ENCODE measurements around the gene TLE3.

The TLE3 gene

DNA sequence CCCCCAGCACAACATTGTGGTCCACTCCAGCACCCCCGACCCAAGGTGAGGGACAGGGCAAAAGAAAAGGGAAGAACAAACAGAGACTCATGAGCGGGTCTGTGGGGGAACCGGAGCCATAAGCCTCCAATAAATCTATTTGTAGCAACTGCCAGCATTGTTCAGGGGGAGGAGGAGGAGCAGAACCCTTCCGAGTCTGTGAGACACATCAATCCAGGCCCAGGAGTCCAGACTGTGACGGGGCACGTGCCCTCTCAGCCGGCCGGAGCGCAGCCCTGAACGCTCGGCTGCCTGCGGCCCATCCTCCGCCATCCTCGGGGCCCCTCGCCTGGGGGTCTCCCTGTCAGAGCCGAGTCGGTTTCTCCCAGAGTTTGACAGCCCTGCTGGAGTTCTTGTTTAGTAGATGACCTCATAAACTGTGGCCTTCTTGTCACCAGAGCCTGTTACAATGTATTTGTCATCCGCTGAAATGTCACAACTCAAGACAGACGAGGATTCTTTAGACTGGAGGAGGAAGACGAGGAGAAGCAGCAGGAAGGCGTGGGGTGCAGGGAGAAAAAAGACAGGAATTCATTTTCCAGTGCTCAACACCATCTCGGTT, 47.9 kb downstream of the TLE3 start:
- no peak for DNase-seq (ENCODE audit: low read depth in 1 of 2, low spot score in 1 of 2)

DNA sequence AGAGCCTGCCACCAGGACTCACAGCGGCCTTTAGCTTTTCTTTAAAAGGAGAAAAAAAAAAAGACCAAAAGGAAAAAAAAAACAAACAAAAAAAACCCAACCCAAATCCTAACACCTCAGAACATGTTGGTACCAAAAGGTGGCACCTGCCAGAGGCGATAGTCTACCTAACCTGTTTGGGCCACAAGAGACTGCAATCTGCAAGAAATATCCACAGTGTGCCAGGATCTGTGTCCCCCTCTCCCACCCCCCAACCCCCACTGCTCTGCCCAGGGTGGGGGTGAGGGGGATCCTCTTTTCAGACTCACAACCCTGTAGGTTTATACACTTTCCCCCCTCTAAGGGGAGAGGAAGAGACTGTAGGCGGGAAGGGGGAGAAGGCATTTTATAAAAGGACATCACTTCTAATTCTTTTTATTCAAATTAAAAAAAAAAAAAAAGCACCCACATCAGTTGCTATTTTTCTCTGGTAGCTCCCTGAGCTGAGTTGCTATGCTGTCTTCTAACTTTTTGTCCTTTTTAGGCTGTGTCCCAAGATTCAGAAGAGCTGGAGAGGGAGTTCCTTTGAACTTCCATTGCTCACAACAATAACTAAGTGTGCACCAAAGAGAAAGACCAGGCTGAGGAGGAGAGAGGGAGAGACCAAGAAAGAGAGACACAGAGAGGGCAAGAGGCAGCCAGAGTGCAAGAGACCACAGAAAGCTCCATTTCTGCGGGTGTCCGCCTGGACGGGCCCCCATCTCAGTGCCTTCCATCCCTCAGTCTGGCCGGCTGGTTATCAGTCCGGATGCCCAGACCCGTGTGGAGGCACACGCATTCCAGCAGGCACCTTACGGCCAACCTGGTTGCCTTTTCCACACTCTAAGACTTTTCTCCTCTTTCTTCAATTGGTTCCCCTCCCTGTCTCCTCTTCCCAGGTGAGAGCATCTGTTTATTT, 48.9 kb downstream of the TLE3 start:
- no peak for DNase-seq (ENCODE audit: low read depth in 1 of 2, low spot score in 1 of 2)

DNA sequence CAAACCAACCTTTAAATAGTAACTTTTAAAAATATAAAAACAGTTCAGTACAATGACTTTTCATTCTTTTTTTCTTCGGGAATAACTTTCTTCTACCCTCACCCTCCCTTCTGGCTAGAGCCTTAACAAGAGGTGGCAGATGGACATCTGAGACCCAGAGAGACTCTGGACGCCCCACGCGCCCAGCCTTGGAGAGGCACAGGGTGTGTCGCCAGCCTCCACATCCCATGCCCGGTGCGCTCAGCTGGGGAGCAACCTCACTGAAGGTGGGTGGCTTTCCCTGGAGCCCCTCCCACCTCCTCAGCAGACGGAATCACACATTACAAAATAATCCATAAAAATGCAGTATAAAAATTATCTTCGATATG, 49.5 kb downstream of the TLE3 start:
- DNase-seq (ENCODE audit: low read depth in 1 of 2, low spot score in 1 of 2): no peak

DNA sequence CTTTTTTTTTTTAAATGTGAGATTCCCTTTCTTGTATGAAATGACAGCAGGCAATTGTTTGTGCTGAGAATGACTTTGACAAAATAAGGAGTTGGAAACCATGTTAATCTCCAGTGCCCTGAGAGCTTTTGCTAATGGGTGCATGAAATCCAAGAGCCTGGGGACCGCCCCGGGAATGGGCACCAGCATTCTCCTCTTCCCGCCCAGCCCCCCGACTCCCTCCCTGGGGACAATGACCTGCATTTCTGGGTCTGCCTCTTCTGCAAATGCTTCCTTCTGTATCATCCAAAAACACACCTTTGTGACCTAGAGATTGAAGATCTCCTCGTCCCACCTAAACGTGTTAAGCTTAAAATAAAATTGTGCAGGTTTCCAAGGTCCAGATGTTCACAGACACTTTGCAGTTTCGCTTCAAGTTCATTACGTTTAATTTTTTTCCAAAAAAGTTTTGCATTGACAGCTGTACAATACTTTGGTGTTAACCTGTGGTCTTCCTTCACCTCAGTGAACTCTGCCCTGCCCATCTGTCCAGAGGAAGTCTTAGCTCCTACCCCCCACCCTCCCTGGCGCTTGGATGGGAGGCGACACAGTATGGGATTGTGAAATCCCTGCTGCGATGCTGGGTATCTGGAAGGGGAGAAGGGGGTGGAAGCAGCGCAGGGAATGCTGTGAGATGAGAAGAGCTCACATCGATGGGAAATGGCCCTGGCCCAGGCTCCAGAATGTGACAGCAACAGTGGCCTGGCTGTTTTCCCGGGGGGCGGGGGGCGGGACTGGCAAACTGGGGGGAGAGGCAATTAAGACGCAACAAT, 50.1 kb downstream of the TLE3 start:
- no peak for DNase-seq (ENCODE audit: low read depth in 1 of 2, low spot score in 1 of 2)

DNA sequence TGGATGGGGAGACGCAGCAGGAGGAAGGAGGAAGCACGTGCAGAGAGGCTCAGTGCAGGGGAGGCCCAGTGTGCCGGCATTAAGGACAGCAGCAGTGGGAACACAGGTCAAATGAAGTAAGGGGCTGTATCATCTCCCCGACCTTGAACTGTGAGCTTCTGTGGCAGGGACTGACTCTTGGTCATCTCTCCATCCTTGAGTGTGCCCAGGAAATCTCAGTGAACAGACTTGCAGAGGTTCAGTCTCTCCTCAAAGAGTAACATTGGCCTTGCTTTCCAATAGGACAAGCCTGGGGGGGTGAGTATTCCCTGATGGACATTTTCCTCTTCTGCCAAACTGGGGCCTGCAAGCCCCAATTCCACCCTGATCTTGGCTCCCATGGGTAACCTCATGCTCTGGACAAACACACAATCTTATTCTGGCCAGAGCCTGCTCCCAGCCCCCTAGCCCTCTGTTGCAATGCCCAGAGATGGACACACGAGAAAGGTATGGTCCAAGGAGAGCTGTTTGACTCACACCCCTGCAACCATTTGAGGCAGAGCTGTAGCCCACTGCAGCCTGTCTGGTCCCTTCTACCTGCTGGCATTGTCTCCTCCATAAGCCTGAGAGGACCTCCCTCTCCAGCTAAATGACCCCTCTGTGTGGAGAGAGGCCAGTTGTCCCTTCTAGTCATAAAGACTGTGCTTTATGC, 50.9 kb downstream of the TLE3 start:
- no peak for DNase-seq (ENCODE audit: low read depth in 1 of 2, low spot score in 1 of 2)

DNA sequence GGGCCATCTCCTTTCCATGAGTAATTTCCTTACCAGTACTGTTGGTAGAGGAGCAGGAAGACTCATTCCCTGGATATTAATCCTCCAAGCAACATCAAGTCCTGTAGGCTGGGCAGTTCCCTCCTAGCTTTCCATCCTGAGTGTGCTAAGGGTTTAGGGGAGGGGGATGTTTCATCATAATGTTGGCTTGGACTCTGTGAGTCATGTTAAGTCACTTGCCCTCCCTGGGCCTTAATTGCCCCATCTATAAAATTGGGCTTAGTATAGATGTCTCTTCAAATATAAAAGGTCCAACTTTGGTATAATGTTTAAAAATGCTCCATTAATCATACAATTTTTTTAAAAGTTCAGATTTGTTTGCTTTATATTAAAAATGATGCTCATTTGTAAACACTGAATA, 52.7 kb downstream of the TLE3 start:
- no peak for DNase-seq (ENCODE audit: low read depth in 1 of 2, low spot score in 1 of 2)

DNA sequence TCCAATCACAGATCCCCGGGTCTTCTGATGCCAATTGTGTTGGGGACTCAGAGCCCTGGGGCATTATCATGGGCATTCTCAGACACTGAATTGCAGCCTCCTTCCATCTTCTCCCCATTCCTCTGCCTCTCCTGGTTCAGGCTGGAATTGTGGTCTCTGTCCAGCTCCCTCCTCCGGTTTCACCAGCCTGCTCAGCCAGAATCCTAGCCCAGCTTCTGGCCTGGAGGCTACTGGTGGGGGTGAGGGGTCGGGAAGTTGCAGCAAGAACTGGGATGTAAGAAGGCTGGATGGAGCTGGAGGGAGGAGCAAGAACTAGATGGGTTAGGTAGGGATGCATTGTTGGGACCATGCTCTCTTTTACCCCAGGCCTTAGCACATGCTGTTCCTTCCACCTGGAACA, 53.5 kb downstream of the TLE3 start:
- DNase-seq (ENCODE audit: low read depth in 1 of 2, low spot score in 1 of 2): no peak

DNA sequence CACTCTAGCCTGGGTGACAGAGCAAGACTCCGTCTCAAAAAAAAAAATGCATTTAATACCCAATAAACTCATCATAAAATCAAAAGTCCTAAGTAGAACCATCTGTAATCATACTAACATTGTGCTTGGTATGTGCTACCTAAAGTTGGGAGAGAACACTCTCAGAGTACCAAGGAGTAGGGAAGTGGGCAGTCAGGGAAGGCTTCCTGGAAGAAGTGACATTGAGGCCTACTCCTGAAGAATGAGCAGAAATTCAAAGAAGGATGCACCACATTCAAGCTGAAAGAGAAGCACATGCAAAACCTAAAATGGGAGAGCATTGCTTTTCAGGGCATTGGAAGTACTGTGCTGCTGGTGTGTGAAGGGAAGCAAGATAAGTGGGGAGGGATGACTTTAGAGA, 54.1 kb downstream of the TLE3 start:
- no peak for DNase-seq (ENCODE audit: low read depth in 1 of 2, low spot score in 1 of 2)

DNA sequence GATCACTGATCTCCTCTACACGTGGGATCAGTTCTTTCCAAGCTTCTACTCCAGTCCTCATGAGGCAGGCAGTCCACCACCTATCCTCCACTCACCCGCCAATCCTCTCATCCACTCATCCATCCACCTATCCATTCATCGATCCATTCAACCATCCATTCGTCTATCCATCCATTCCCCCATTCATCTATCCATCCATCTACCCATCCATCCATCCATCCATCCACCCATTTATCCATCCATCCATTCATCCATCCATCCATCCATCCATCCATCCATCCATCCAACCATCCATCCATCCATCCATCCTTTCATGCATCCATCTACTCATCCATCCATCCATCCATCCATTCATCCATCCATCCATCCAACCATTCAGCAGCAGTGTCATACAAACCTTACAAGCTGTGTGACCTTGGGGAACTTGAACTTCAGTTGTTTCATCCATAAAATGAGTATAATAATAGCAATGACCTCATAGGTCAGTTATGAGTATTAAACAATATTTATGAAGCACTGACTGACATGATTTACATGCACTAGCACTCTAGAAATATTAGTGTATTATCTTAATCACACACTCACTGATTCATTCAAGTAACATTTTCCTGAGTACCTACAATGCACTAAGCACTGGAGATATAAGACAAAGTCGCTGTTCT, 55.0 kb downstream of the TLE3 start:
- DNase-seq (ENCODE audit: low read depth in 1 of 2, low spot score in 1 of 2): no peak

DNA sequence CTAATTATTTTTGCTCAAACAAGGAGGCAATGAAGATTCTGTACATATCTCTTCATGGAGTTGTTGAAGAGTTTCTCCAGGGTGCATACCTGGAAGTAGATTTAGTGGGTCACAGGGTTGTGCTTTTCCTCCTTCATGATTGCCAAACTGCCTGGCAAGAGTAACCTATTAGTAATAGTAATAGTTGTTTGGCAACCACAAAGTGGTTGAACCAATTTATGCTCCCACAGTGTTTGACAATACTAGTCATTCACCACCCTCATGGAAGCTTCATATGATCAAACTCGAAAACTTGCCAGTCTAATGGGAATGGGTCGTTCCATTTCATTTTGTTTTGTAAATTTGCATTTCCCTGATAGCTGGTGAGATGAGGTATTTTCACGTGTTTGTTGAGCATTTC, 57.8 kb downstream of the TLE3 start:
- no peak for DNase-seq (ENCODE audit: low read depth in 1 of 2, low spot score in 1 of 2)

DNA sequence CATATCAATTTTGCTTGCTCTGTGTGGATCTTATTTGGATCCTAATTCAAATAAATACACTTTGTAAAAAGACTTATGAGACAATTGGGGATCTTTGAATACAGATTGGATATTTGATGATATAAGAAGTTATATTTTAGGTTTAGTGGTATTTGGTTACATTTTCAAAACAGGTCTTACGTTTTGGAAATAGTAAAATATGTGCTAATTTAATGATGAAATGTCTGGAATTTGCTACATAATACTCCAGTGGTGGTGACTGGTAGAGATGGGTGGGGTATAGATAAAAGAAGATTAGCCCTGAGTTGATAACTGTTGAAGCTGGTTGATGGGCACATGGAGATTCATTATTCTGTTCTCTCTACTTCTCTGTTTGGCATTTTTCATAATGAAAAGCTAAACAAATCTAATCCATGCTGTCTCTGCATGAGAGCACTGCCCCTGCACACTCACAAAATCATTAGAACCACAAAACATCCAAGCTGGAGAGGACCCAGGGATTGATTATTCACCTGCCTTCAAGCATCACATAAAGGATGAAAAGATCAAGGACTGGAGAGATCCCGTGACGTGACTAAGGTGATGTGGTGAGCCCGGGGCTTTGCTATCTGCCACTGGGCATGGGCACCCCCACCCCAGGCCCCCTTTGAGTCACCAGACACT, 58.9 kb downstream of the TLE3 start:
- no peak for DNase-seq (ENCODE audit: low read depth in 1 of 2, low spot score in 1 of 2)

DNA sequence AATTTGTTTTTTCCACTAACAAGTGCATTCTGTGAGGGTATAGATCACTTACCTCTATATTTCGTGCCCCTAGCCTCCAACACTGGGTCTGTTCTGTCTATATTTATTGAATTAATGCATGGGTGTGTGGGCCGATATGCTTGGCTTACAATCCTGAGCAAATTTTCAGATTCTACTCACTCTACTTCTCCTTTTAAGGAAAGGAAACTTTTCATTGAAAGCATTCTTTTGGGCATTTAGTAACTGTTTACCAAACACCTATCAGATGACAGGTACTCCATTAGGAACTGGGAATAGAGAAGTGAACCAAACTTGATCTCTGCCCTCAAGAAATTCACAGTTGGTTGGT, 60.5 kb downstream of the TLE3 start:
- DNase-seq (ENCODE audit: low read depth in 1 of 2, low spot score in 1 of 2): no peak

DNA sequence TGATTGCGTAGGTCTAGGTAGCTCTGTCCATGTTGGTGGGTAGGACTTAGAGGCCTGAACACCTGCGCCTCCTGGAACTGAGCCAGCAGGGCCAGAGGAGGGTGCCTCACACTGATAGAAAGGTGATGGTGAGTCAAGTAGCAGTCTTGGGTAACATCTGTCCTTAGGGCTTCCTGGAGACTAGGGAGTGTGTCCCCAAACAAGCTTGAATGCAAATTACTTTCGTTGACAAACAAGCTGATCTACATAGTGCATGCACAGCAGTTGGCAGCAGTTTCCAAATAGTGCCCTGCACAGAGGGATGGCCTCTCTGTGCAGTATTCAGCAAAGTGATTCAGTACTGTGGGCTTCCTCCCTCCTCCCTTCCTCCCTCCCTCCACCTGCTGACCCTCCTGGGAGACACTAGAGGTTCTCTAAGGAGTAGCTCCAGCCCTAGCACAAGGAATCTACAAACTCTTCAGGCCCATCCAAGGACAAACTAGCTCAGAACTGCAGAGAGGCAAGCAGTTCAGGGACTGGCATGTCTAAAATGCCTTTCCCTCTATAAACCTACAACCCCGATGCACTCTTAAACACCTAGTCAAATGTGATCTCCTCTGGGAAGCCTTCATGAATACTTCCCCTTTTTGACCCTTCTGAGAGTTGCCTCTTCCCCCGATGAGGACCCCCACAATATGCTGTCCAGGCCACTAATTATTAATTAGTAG, 61.0 kb downstream of the TLE3 start:
- DNase-seq (ENCODE audit: low read depth in 1 of 2, low spot score in 1 of 2): no peak

DNA sequence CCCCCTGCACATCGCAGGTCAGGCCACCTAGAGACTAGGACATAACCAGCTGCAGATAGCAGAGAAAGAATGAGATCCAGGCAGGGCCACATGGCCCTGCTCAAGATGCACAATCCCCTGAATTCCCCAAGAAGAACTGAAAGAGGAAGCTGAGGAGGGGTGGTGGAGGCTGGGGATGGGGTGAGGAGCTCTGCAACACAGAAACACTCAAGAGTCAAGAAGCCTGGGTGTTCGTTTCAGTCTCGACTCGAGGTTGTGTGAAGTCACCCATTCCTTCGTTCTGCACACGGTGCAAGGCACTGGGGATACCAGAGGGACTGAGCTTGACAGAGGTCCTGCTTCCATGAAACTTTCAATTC, 62.0 kb downstream of the TLE3 start:
- DNase-seq (ENCODE audit: low read depth in 1 of 2, low spot score in 1 of 2): no peak

DNA sequence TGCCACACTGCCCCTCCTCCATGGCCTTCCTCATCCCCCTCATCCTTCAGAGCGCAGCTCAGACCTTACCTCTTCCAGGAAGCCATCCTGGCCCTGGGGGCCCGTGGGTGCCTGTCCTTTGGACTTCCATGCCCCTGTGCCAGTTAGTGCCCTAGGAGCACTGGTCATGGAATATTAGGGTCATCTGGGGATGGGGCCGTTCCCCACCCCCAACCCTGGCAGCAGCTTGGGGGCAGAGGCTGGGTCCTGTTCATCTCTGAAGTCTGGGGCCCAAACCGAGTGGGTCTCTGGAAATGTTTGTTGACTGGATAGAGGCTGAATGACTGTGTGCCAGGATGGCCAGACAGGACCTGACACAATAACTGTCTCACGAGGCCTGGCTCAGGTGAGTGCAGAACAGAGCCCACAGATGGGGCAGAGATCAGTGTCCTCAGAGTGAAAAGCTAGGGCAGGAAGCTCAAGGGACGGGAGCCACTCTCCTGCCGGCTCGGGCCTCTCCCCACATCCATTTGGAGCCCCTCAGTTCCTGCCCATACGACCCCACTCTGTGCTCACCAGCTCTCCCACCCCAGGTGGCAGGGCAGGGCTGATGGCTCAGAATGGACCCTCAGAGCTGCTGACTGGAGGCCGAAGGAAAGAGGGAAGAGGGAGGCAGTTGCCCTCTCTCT, 62.5 kb downstream of the TLE3 start:
- DNase-seq (ENCODE audit: low read depth in 1 of 2, low spot score in 1 of 2): no peak

DNA sequence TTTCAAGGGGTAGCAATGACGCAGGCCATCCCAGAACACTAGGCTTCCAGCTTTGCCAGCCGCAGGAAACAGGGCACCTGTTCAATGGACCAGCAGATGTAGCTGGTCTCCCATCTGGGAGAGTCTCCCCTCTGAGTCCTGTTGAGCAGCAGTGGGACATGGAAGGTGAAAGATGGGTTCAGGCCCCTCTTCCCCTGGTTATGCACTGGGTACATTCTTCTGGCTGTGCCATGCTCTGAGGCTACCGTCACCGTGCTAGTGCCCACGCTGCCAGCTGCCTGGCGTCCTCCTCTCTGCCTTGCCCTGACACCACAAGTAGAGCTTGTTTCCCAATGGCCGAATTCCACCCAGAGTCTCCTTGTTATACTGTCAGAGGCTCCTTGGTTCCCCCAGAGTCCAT, 63.1 kb downstream of the TLE3 start:
- DNase-seq (ENCODE audit: low read depth in 1 of 2, low spot score in 1 of 2): no peak

DNA sequence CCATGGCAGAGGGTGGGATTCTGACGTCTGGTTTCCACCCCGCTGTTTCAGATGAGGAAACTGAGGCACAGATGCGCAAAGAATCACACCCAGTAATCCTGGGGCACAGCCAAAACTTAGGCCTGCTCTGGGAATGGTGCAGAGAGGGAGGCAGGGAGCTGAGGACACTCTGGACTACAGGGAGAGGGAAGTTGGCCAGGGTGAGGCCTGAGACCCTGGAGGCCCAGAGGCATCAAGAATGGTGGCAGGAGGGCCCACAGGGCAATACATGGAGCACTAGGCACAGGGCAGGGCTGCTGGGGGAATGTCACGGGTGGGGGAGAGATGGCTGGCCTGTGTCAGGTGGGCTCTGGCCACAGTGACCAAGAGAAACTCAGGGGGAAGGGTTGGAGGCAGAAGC, 63.6 kb downstream of the TLE3 start:
- DNase-seq (ENCODE audit: low read depth in 1 of 2, low spot score in 1 of 2): no peak

DNA sequence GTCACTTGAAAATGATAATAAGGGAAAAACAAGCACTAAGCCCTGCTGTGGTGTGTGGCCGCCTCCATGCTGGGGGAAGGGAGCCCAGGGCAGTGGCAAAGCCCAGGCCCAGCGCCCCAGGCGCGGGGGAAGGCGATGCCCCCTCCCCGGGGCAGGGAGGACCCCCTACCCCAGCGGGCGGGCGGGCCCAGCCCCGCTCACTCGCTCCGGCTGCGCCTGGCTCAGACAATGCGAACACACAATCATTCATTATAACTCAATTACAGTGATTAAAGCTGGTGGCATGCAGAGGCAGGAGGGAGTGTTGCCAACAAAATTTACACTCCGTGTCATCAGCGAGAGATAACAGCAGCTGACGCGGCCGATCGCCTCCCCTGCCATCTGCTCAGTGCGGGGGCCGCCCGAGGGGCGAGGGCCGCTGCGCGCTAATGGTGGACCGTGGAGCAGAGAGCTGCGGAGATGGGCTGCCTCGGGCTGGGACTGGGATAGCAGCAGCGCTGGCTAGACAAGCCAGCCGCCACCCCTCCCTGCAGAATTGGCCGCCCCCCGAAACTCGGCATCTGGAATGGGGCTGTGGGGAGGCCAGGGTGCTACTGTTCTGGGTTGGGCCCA, 64.1 kb downstream of the TLE3 start:
- DNase-seq (ENCODE audit: low read depth in 1 of 2, low spot score in 1 of 2): no peak

DNA sequence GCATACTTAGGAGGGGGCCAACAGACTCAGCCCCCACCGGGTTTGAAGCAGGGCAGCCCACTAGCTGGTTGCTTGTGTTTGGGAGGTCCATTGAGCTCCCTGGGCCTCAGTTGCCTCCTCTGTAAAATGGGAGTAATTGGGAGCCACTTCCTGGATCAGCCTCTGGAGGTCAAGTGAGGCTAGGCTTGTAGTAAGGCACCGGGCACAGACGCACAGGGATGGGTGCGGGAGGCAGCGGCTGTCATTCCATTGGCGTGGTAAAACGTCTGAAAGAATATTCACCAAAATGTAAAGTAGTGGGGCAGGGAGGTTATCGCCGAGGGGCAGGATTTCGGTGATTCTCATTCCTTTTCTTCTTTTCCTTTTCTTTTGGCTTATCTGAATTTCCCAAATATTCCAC, 64.6 kb downstream of the TLE3 start:
- no peak for DNase-seq (ENCODE audit: low read depth in 1 of 2, low spot score in 1 of 2)
